A673 (cell line): Measurements from ENCODE around the gene SKI. TPM values are rescaled to one million over a fixed set of nuclear protein-coding genes. Genes with fewer than 3 reads are reported as not detected.
A peak's percentile ranks its signal among the peaks of the same experiment; 100 is the strongest.
"Not testable (repeated sequence)": the region's sequence is repeated elsewhere in the genome, so short reads cannot be mapped to it uniquely, and the experiment has no call there.

ENCODE experiments used
- BruUV-seq: library from RNA; stranded (reverse); fragments of 400-500 nt; replicated peaks from 2 replicates; lab custom pipeline; 2021; lab: Mats Ljungman, UMichigan
- CTCF ChIA-PET: fragments of 300-600 bp; sonication (Branson Sonifier 250); formaldehyde crosslinking; loops from one replicate; lab custom pipeline; 2022; ENCODE audit warnings: antibody characterized with exemption; lab: Charles Lee
- POLR2A ChIA-PET: fragments of 300-600 bp; sonication (Branson Sonifier 250); formaldehyde crosslinking; loops from one replicate; lab custom pipeline; 2022; ENCODE audit warnings: antibody characterized with exemption; ENCODE audit not compliant: low non-redundant PET; lab: Charles Lee
- DNase-seq: peaks from one replicate; pipeline ENCODE4 v3.0.0-alpha.2; 2015; ENCODE audit warnings: low spot score
- H3K27ac ChIP-seq: fragments of 200-600 bp; sonication (generic); 2 replicates; pipeline ENCODE4 v1.5.1; 2016; ENCODE audit warnings: mixed run types, low read depth, mild to moderate bottlenecking, mixed read lengths, antibody characterized with exemption, low read length; ENCODE audit not compliant: poor library complexity, severe bottlenecking
- H3K27me3 ChIP-seq: fragments of 200-600 bp; sonication (generic); replicated peaks from 2 replicates; pipeline ENCODE4 v1.6.1; 2017; ENCODE audit warnings: mixed run types, low read depth, mild to moderate bottlenecking, mixed read lengths, antibody characterized with exemption, low read length; ENCODE audit not compliant: insufficient read depth, poor library complexity
- H3K36me3 ChIP-seq: fragments of 200-600 bp; sonication (generic); 2 replicates; pipeline ENCODE4 v1.6.1; 2016; ENCODE audit warnings: mixed run types, mild to moderate bottlenecking, mixed read lengths, antibody characterized with exemption, low read length; ENCODE audit not compliant: insufficient read depth, poor library complexity, severe bottlenecking
- H3K4me1 ChIP-seq: fragments of 200-600 bp; sonication (generic); 2 replicates; pipeline ENCODE4 v1.6.1; 2017; ENCODE audit warnings: mixed run types, mild to moderate bottlenecking, mixed read lengths, antibody characterized with exemption, low read length; ENCODE audit not compliant: insufficient read depth, poor library complexity, severe bottlenecking
- H3K4me3 ChIP-seq: fragments of 200-600 bp; sonication (generic); 2 replicates; pipeline ENCODE4 v1.5.1; 2016; ENCODE audit warnings: low read depth, mixed run types, mild to moderate bottlenecking, mixed read lengths, low read length; ENCODE audit not compliant: poor library complexity, severe bottlenecking
- H3K9me3 ChIP-seq: fragments of 200-600 bp; sonication (generic); 2 replicates; pipeline ENCODE4 v1.6.1; 2016; ENCODE audit warnings: mixed run types, low read depth, mild to moderate bottlenecking, mixed read lengths, antibody characterized with exemption, low read length; ENCODE audit not compliant: poor library complexity, severe bottlenecking
- EZH2 ChIP-seq: fragments of 200-600 bp; sonication (generic); IDR thresholded peaks from 2 replicates; pipeline ENCODE4 v1.6.1; 2017; ENCODE audit warnings: borderline replicate concordance, low read depth, mild to moderate bottlenecking, mixed read lengths, antibody characterized with exemption, low read length; ENCODE audit not compliant: poor library complexity, severe bottlenecking
- intact Hi-C: fragments of 100-400 bp; cut with micrococcal nuclease; formaldehyde crosslinking; loops from one replicate; pipeline ENCODE4 v1.10.0; 2022; ENCODE audit not compliant: unreplicated experiment
- total RNA-seq: library from RNA; stranded (reverse); gene quantifications from 2 replicates; pipeline ENCODE4 v1.2.3, GENCODE V29; 2021
- TF ChIP-seq, protein P1 (sequence below): fragments of 300-800, 200-600 bp; sonication (generic); conservative IDR thresholded peaks from 2 replicates; pipeline ENCODE4 v1.5.1; 2017; ENCODE audit warnings: low read depth, mild to moderate bottlenecking, antibody characterized with exemption, low read length, moderate library complexity, mixed read lengths

SKI gene
- total RNA-seq, 1 experiment from 2014 or later: 88.1 TPM

DNA sequence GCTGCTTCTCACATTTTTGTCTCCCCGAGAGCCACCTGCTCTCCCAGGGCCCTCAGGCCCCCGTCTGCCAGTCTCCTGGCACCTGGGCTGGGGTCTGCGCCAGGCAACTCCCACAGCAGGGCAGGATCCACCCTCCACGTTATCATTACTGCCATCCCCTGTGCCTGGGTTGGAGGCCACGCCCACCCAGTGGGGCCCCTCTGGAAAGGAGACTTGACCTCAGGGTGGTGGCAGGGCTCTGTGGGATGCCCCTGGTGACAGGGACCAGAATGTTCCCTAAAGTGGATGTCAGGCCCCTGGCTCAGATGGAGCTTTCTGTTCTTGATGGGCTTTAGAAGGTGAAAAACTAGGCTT lies 66.6 kb downstream of the SKI start:
- Histone ChIP-seq H3K4me1 (peaks cover 51% of the 10 kb centered on the region), H3K4me3 (no peak overlapping the region), H3K27me3 (no peaks in the 10 kb centered on the region), H3K36me3 (no peaks in the 10 kb centered on the region), H3K9me3 (no peaks in the 10 kb centered on the region), H3K27ac (peak overlapping the region; percentile 41)
- no peak for TF ChIP-seq EZH2
- TF ChIP-seq, protein P1, sequence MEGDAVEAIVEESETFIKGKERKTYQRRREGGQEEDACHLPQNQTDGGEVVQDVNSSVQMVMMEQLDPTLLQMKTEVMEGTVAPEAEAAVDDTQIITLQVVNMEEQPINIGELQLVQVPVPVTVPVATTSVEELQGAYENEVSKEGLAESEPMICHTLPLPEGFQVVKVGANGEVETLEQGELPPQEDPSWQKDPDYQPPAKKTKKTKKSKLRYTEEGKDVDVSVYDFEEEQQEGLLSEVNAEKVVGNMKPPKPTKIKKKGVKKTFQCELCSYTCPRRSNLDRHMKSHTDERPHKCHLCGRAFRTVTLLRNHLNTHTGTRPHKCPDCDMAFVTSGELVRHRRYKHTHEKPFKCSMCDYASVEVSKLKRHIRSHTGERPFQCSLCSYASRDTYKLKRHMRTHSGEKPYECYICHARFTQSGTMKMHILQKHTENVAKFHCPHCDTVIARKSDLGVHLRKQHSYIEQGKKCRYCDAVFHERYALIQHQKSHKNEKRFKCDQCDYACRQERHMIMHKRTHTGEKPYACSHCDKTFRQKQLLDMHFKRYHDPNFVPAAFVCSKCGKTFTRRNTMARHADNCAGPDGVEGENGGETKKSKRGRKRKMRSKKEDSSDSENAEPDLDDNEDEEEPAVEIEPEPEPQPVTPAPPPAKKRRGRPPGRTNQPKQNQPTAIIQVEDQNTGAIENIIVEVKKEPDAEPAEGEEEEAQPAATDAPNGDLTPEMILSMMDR: no peak
- ChIA-PET POLR2A (interaction anchor here (0.5 kb wide), 1 partner anchor 97 kb away, joined by 4 read pairs; no protein-coding TSS in a partner anchor), CTCF (no interaction called here)
- intact Hi-C loops: no loop called here
- DNase-seq: no peak
- no TSS peak for BruUV-seq

GRCh38 chr1:2295526-2295925 lies 67.4 kb downstream of the SKI start:
- no peak for TF ChIP-seq EZH2
- TF ChIP-seq, protein P1: no peak
- BruUV-seq: no TSS peak
- intact Hi-C loops: no loop called here
- Histone ChIP-seq H3K4me1 (peaks cover 51% of the 10 kb centered on the region), H3K27me3 (no peaks in the 10 kb centered on the region), H3K36me3 (no peaks in the 10 kb centered on the region), H3K4me3 (no peak overlapping the region), H3K9me3 (no peaks in the 10 kb centered on the region), H3K27ac (no peak overlapping the region)
- ChIA-PET CTCF (interaction anchor here (0.7 kb wide), 1 partner anchor 63 kb away, joined by 3 read pairs; no protein-coding TSS in a partner anchor), POLR2A (no interaction called here)
- no peak for DNase-seq

DNA sequence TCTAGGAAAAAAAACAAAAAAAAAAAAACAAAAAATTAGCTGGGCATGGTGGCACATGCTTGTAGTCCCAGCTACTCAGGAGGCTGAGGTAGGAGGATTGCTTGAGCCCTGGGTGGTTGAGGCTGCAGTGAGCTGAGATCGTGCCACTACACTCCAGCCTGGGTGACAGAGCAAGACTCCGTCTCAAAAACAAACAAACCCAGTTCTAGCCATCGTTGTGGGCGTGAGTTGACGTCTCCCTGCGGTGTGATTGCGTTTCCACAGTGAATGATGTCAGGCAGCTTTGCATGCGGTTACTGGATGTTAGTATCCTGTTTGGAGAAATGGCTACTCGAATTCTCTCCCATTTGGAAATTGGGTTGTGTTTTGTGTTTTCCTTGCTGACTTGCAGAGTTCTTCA lies 68.1 kb downstream of the SKI start:
- H3K9me3 ChIP-seq, BruUV-seq, POLR2A ChIA-PET, DNase-seq, H3K27ac ChIP-seq, H3K4me3 ChIP-seq, H3K27me3 ChIP-seq, H3K36me3 ChIP-seq, intact Hi-C loops: not testable (repeated sequence)
- H3K4me1 ChIP-seq: peaks cover 51% of the 10 kb centered on the region
- CTCF ChIA-PET: interaction anchor here (0.7 kb wide), 1 partner anchor 64 kb away, joined by 3 read pairs; no protein-coding TSS in a partner anchor

GRCh38 chr1:2296614-2297013 lies 68.5 kb downstream of the SKI start:
- ChIA-PET CTCF (no interaction called here), POLR2A (no interaction called here)
- Histone ChIP-seq H3K27me3 (no peaks in the 10 kb centered on the region), H3K27ac (no peak overlapping the region), H3K4me3 (no peak overlapping the region), H3K36me3 (no peaks in the 10 kb centered on the region), H3K9me3 (no peaks in the 10 kb centered on the region), H3K4me1 (peaks cover 51% of the 10 kb centered on the region)
- TF ChIP-seq, protein P1: no peak
- TF ChIP-seq EZH2: no peak
- BruUV-seq: no TSS peak
- DNase-seq: no peak
- intact Hi-C loops: no loop called here
